Activated naive CD4-positive, alpha-beta T cell treated with Interleukin-2 at 50 U/mL for 16 hours (primary cell): ENCODE measurements around the gene CNTN6.

Experiments used
- DNase-seq: peaks from one replicate; pipeline ENCODE4 v3.0.0-alpha.2; 2020

Gene CNTN6

DNA sequence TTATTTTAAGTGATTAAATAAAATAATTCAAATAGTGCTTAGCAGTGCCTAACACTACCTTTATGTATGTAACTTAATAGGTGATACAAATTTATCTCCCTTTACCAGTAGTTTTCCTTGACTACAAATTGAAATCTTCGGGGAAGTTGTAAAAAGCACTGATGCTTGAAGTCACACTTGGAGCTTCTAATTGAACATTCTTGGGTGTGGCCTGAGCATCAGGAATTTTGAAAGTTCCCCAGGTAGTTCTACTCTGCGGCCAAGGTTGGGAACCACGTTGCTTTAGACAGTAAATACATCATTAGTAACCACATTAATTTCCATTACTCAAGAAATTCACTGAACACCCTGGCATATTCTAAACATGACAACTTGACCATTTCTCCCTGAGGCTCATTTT lies 351.4 kb downstream of the CNTN6 start:
- DNase-seq = no peak

DNA sequence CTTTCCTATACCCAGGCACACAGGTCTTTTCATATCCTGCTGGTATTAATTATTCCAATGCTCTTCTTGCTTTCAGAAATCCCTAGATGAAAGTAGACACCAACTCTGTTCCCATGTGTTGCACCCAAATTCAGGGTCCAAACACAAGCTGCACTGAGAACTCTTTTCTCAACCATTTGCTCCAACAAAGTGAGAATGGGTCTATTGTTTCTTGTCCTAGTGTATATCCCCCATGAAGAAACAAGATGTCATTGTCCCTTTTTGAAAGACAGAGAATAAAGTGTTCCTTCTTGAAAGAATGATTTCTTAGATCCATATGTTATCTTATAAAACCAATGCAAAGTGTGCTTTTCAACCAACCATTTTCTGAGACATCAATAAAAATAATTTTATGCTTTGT lies 353.7 kb downstream of the CNTN6 start:
- no peak for DNase-seq

DNA sequence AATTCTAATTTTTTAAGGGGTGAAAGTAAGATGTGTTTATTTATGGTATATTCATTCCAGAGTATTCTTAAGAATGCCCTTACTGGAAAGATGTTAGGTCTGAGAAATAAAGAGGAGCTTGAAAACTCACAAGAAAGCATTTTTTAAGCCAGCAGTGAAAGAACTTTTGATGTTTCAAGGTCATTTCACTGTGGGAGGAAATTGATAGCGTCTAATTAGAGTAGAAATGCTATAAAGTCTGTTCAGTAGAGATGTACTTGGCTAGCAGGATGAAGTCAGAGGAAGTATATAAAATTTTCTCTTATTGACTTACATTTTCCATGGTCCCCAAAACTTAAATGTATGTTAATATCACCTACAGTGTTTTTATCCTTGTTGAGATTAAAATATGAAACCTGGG lies 354.6 kb downstream of the CNTN6 start:
- DNase-seq = no peak

DNA sequence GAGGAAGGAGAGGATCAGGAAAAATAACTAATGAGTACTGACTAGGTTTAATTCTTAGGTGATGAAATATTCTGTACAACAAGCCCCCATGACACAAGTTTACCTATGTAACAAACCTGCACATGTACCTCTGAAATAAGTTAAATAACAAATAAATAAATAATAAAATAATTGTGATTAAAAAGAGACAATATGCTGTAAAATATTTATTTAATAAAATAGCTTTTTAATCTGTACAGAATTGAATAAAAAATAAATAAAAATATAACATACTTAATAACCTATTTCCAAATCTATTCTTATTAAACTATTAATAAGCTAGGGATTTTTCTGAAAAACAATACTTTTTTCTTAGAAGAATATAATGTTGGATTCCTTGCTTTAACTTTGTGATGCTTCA lies 355.6 kb downstream of the CNTN6 start:
- no peak for DNase-seq
